NCI-H2029 (cell line): ENCODE measurements around the gene CDO1.
"Not testable (repeated sequence)": the region's sequence is repeated elsewhere in the genome, so short reads cannot be mapped to it uniquely, and the experiment has no call there.

Source experiments
- DNase-seq: peaks from one replicate; lab custom pipeline; 2025; lab: John Stamatoyannopoulos, UW

CDO1 gene

GRCh38 chr5:115829913-115830312 is 13.5 kb upstream of the CDO1 start:
- no peak for DNase-seq

DNA sequence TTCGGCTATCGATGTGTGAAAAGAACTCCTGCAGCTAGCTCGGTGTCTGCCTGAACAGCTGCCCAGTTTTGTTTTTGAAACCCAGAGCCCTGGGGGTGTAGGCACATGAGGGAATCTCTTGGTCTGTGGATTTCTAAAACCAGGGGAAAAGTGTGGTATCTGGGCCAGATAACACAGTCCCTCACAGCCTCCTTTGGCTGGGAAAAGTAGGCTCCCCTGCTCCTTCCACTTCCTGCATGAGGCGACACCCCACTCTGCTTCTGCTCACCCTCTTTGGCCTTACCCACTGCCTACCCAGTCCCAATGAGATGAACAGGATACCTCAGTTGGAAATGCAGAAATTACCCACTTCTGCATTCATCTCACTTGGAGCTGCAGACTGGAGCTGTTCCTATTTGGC is 9.5 kb upstream of the CDO1 start:
- DNase-seq: no peak

DNA sequence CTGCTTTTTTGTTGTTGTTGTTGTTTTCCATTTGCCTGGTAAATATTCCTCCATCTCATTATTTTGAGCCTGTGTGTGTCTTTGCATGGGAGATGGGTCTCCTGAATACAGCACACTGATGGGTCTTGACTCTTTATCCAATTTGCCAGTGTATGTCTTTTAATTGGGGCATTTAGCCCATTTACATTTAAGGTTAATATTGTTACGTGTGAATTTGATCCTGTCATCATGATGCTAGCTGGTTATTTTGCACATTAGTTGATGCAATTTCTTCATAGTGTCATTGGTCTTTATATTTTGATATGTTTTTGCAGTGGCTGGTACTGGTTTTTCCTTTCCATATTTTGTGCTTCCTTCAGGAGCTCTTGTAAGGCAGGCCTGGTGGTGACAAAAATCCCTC is 8.5 kb upstream of the CDO1 start:
- DNase-seq: not testable (repeated sequence)

GRCh38 chr5:115820846-115821245 is 4.4 kb upstream of the CDO1 start:
- DNase-seq: no peak

GRCh38 chr5:115818821-115819220 is 2.4 kb upstream of the CDO1 start:
- no peak for DNase-seq

DNA sequence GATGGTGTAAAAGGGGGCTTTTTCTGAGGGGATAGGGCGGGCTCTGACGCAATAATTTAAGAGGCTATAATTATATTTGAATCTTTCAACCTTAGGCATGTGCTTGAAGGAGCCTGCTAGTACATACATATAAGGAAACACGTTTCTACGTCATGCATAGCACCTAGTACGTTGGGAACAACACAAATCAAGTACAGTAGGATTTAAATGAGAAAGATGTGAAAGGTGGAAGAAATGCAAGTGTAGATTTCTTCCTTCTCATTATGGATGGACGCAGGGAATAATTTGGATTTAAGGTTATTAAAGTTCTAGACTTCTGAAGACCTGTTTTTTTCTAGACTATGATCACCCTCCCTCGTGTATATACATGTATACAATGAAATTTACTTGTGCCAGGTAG is 927 bp upstream of the CDO1 start:
- no peak for DNase-seq

DNA sequence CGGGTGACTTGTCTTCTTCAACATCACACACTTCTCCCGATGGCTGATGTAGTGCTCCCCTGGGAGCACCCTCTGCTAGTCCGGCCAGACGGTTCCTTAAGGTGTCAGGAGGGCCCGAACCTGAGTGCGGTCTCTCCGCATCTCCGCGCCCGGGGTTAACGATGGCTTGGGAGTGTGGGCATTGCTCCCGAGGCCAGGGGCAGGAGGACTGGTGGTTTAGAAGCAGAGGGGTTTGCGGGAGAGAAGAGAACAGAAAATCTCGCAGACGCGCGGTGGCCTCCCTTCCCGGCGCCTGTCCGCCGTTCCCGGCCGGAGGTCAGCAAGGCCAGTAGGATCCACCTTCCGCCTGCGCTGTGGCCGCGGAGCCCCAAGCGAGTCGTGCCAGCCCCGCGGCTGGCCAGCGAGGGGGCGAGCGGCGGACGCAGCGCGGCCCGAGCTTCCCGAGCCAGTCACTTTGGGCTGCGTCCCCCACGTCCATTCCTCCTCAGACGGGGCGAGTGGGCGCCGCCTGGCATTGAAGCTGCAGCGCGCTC is 700 bp downstream of the CDO1 start:
- no peak for DNase-seq

- no peak for DNase-seq
These were observed 1.3 kb downstream of the CDO1 start for GRCh38 chr5:115815006-115815692.

DNA sequence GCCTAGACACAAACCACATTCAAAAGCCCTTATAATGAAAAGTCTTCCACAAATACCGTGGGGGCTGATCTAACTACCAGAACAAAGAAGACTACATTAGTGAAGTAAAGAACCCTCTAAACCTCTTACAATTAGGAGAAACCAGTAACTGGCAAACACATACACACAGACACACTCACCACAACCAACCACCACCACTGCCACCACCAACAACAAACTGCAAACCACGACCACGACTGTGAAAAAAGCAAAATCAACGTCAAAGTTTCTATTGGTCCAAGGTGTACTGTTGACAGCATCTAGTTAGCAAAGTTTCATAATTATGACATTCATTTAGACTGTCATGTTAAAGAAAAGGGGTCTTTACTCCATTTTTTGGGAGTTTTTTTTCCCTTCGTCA is 2.7 kb downstream of the CDO1 start:
- DNase-seq: no peak

- DNase-seq: no peak
These were observed 4.1 kb downstream of the CDO1 start for GRCh38 chr5:115812372-115812771.

- DNase-seq: no peak
These were observed 5.1 kb downstream of the CDO1 start for GRCh38 chr5:115811406-115811805.

DNA sequence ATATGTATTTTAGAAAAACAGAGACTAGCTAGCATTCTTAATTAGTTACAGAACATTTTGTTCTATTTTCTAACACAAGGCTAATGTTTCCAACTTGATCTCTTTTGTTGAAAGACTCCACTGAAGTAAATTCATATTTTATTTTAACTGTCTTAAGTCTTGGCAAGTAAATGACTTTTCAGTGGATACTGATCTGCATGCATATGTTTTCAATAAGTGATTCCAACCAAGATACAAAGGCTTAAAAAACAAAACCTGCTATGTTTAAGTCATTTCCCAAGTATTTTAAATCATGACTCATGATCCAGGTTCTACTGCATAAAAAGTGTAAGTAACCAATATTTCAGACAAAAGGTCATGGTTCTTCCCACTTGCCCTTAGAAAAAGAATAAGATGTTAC is 5.7 kb downstream of the CDO1 start:
- no peak for DNase-seq

DNA sequence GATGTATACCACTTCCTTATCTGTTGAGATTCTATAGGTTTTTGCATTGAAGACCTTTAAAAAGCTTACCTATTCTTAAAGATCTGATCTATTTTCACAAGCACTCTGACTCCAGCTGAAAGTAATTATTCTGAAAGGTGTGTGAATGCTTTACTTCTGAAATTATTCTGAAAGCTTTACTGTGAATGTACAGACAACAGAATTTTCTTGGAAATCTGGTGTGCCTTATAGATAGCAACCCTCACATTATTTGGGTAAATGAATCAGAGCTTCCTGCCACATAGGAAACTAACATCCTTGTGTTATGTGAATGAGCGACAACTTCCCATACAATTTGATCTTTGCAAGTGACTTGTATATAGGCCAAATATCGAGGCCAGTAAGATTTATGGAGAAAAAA is 6.5 kb downstream of the CDO1 start:
- no peak for DNase-seq

DNA sequence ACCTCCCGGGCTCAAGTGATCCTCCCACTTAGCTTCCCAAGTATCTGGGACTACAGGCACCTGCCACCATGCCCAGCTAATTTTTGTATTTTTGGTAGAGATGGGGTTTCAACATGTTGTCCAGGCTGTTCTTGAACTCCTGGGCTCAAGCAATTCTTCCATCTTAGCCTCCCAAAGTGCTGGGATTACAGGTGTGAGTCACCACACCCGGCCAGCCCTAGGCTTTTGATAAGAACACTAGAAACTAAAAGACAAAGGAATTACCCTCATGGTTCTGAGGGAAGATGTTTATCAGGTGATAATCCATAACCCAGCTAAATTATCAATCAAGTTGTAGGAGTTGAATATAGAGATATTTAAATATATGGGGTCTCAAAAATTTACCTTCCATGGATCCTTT is 8.4 kb downstream of the CDO1 start:
- DNase-seq: not testable (repeated sequence)

DNA sequence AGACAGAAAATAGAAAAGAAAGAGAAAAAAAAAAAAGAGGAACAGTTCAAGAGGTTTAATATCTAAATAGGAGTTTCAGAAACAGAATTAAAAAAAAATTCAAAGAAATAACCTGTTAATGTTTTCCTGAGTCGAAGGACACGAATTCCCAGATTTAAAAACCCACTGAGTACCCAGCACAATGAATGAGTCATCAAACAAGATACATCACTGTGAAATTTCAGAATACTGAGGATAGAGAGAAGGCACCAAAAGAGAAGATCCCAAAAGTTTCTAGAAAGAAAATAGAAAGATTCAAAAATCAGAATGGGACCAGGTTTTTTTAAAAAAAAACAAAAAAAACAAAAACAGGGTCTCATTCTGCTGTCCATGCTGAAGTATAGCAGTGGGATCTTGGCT is 8.8 kb downstream of the CDO1 start:
- DNase-seq: no peak

DNA sequence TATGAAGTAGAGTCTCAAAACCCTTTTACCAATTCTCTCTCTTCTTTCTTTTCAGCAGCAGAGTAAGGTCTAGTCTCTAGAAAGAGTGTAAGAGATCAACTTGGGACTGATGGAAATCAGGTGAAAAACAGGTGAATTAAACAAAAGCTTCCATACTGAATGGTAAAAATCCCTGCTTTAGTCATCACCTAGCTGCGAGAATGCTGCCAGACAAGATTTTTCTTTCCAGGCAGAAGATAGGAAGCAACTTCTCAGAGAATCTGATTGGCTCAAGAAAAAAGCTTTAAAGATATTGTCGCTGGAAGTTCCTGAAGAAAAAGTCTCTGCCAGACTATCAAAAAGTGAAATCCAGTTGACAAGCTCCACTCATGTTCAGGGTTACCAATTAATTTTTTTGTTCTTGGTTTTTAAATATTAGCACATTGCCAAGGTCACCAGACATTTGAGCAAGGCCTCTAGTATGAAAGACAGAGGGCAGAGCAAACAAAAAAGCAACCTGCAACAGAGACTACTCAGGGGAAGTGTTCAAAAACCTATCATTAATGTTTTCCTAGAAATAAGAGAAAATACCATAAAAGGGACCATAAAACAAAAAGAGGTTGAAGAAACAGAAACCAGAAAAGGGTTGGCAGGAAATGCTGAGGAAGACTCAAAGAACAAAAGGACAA is 9.3 kb downstream of the CDO1 start:
- no peak for DNase-seq

GRCh38 chr5:115801984-115802383 is 14.5 kb downstream of the CDO1 start:
- no peak for DNase-seq

GRCh38 chr5:115801152-115801551 is 15.3 kb downstream of the CDO1 start:
- no peak for DNase-seq

DNA sequence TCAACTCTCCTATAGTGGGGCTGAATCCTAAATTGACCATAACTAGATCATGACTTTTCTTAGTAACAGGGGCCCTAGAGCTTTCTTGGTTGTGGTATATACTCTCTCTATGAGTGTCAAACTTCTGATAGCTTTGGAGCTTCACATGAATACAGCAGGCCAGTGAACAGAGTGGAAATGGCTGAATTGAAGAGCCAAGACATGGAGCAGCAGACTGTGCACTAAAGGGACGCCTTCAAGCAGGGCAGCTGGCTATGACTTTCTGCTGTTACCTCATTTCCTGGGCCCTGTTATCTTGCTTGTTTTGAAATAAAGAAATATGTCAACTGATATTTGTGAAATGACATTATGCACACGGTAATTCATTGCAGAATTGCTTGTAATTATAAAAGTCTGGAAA is 16.4 kb downstream of the CDO1 start:
- no peak for DNase-seq

GRCh38 chr5:115798252-115798651 is 18.2 kb downstream of the CDO1 start:
- no peak for DNase-seq

GRCh38 chr5:115796656-115797055 is 19.8 kb downstream of the CDO1 start:
- DNase-seq: no peak

DNA sequence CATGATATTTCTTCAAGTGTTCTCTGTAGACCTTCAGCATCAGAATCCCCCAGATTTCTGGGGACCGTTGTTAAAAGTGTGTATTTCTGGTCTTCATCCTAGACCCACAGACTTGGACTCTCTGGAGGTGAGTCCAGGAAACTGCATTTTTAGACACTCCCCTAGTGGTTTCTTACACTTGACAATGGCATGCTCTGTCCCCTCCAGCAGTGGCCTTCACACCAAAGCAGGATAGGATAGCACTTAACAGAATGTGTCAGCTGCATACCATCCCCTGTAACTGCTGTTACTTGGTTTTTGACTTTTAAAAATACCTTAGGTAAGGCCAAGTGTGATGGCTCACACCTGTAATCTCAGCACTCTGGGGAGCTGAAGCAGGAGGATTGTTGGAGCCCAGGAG is 20.8 kb downstream of the CDO1 start:
- no peak for DNase-seq

GRCh38 chr5:115788440-115788839 is 28.0 kb downstream of the CDO1 start:
- DNase-seq: no peak

GRCh38 chr5:115787426-115787825 is 29.0 kb downstream of the CDO1 start:
- no peak for DNase-seq
